ENCODE results near the gene NFX1.

GRCh38 chr9:33375238-33375840 lies 85.0 kb downstream of the NFX1 start:
- TF ChIP-seq GATA3 (IDR thresholded peaks at IDR 0.05; ENCODE audit: low read depth, low read length), result no peak
- no peak for TF ChIP-seq GATA2 (IDR thresholded peaks at IDR 0.05; ENCODE audit: low read depth, low read length)

Measured in SH-SY5Y (cell line).